ENCODE results near the gene BTBD3.

Gene BTBD3

DNA sequence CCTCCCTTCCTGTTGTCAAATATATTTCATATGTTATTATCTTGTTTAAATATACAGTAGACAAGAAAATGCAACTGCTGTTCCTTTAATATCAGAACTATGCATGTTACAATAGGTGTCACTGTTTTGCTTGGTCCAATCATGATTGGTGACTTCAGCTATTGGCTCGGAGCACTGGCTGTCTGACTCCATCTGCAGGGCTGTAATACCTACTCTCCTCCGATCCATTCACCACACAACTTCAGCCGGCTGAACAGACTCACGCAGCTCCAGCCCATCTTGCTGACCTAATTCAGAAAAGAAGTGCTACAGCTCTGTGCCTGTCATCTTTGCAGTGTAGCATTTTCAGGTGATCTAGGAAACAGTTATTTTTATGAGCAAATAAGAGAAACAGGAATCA is at the start of gene BTBD3:
Gene BTBD3, plus strand, starts transcription at position 231 of the 400 bp plus-strand sequence. CDS start 383 bp downstream, outside the sequence.
- DNase-seq (ENCODE audit: low read depth in 2 of 2): no peak

DNA sequence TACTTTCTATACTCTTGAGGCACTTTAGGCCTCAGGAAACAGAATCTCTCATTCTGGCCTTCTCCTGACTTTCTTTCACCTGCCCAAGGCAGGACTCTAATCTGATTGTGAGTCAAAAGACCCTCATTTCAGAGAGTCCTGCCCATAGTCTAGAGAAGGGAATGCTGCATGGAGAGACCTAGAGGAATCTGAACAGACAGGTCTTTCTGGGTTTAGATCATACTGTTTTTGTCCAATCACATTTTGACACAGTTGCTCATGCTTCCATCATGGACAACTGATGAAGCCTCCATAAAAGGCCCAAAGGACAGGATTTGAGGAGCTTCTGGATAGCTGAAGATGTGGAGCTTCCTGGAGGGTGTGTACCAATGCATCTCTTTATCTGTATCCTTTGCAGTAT is 48.1 kb upstream of the BTBD3 start:
- DNase-seq (ENCODE audit: low read depth in 2 of 2): no peak

DNA sequence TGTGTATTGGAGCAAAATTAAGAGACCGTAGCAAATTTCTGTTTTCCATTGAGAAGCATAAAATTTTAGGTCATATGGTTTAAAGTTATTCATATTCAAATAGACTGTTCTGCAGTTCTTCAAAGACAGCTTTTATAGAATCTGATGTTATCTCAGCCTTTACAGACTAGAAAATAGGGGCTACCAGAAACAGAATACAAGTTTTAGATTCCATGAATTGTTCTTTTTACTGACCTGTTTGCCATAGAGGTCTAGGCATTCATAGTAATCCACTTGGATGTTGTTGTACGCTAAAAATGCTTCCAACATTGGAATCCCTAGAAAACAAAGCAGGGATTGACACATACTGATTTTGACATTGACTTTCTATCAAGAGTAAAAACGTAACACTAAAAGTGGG is 47.3 kb upstream of the BTBD3 start:
- no peak for DNase-seq (ENCODE audit: low read depth in 2 of 2)

DNA sequence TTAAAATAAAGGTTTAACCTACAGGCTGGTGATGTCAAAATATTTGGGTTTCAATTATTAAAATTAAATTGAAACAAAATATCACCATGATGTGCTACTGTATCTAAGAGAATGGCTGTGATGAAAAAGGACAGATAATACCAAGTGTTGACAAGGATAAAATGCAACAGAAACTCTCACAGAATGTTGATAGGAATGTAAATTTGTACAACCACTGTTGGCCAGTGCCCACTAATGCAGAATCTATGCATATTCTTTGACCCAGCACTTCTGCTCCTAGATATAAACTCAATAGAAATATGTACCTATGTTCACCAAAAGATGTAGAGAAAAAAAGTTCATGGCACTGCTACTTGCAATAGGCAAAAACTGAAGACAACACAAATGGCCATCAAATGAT is 41.1 kb upstream of the BTBD3 start:
- no peak for DNase-seq (ENCODE audit: low read depth in 2 of 2)

DNA sequence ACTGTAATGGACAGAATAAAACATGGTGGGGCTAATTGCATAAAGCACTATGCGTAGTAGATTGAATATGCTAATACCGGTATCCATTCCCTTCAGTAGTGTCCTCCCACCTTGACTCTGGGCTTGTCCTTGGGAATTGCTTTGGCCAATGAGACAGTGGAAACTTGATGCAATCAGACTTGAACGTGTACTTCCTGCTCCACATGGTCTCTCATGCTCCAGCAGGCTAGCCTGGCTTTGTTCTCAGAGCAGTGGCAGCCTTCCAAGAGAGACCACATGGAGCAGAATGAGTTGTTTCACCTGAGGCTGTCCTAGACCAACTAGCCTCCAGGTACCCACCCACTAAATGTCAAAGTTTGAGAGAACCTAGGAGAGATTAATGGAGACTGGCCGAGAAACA is 37.0 kb upstream of the BTBD3 start:
- DNase-seq (ENCODE audit: low read depth in 2 of 2): no peak

DNA sequence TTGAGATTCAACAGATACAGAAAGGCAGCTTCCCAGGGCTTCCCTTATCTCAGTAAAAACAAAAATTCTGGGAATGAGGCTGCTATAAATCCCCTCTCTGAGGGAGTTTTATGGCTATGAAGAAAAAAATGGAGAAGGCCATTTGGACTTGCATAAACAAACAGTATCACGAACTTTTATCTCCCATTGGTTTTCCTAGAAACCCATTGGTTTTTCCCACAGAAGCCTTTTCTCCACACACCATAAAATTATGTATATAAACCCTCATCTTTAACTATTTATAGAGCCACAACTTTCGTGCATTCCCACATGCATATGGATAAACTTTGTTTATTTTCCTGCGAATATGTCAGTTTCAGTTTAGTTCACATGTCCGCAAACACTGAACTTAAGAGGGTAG is 36.2 kb upstream of the BTBD3 start:
- DNase-seq (ENCODE audit: low read depth in 2 of 2): no peak

DNA sequence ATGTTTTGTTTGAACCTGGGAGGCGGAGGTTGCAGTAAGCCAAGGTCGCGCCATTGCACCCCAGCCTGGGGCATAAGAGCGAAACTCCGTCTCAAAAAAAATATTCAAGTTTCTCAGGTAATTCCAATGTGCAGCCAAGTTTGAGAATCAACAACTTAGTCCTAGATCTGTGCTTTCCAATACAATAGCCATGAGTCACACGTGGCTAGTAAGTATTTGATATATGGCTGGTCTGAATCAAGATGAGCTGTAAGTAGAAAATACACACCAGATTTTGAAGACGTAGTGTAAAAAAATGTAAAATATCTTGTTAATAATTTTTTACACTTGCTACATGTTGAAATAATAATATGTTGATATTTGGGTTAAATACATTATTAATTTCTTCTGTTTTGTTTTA is 35.0 kb upstream of the BTBD3 start:
- DNase-seq (ENCODE audit: low read depth in 2 of 2): no peak

DNA sequence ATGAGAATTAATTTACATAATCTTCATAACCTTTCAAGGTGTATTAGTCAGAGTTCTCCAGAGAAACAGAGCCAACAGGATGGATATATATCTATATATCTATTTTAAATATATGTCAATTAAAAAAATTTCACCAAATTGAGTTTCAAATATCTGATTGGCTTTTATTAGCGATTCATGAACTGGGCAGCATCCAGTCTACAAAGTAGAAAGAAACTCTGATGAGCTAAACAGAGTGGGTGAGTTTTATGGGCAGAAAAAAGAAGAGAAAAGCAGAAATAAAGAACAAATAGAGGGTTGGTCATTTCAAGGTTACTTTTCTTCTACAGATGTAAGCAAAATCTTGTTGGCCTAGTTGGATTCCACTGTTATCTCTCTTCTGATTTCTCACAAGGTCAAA is 29.0 kb upstream of the BTBD3 start:
- DNase-seq (ENCODE audit: low read depth in 2 of 2): no peak

DNA sequence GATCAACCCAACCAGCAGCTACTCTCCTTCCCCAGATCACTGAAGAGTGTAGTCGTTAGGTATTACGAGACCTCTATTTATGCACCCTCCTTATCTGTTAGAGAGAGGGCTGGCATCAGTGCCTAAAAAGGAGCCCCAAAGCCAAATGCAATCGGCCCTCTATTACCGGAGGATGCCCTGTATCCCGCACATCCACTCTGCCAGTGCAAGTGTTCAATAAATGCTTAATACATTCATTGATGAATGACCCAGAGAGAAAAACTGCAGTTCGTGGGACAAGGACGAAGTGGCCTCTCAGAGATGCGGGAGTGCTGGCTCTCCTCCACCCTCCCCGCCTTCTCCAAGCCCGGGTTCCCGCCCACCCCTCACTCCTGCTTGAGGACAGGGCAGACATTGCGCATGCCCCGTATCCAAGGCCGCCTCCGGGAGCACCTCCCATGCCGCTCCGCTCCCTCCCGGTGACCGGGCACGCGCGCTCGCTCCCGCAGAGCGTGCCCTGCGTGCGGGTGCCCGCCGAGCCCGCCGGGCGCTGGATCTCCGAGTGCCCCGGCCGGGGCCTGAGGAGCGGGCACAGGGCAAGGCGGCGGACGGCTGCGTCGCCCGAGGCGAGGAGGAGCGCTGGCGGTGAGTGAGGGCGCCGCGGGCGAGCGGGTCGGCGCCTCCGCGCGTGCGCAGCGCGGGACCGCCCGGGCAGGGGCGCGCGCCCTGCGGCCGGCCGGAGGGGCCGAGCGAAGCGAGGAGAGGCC is 27.2 kb upstream of the BTBD3 start:
- no peak for DNase-seq (ENCODE audit: low read depth in 2 of 2)

DNA sequence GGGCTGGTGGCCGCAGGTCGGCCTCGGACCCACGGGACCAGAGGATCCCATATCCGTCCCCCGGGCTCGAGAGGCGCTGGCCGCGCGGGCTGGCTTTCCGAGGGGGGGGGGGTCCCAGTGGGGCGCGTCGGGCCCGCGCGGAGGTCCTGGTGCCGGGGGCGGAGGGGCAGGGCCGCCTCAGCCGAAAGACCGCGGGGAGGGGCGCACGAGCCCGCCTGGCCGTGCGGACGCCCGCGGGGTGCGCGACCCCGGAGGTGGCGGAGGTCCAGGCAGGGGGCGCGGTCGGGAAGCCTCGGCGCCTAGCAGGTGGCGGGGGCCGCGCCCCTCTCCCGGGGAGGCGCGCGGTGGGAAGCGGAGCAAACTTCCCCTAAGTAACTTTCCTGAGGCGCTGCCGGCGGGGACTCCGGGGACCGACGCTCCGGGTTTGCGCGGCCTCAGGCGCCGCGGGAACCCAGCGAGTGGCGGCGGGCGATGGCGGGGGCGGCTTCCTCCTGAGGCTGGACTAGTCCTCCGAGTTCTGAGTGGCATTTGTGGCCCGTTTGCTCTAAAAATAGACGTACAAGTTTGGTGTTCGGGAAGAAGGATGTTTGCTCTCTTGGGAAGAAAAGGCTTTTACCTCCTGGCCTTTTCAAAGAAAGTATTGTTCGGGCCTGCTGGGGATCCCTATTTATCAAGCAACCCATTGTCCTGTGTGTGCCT is 26.5 kb upstream of the BTBD3 start:
- no peak for DNase-seq (ENCODE audit: low read depth in 2 of 2)

DNA sequence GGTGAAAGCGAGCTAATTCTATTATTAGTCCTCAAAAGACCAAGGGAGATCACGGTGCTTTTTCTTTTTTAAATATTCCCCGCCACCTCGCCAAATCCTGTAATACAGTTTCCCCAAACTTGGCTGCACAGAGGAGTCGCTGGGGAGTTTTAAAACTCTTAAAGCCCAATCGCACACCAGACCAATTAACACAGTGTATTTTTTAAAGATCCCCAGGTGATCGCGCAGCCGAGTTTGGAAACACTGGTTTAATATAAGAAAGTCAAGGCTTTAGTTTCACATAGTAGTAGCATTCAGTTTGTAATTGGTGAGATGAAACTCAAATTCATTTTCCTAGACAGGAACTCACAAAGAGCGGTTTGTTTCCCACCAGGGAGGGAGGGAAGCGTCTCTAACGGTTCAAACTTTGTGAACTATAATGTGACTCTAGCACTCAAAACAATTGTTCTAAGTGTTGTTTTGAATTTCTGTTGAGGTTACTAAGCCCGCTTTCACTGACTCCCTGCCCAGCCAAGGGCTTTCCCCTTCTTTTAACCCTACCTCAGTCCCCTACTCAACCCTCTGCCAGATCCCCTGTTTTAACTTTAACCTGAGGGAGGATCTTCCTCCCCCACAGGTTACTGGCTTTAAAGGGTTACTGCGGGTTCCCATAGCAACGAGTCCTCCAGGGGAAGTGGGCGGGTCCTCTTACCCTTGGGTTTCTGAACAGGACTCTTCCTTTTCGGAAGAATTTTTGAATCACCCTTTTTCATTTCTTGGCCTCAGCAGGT is 25.7 kb upstream of the BTBD3 start:
- no peak for DNase-seq (ENCODE audit: low read depth in 2 of 2)

DNA sequence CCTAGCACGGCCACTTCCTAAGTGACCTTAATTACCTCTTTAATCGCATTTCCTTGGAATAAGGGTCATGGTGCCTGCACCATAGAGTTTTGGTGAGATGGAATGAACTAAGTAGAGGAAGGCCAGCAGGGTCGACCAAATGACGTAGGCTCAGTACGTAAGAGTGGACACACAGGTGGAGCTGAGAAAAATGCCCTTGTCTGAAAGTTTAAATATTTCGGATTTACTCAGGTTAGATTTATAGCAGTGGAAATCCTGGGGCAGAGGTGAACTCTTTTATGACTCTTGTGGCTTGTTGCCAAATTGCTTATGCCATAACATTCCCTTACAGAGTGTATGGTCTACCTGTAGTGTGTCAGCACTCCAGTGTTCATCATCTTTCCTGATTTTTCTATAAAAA is 23.6 kb upstream of the BTBD3 start:
- DNase-seq (ENCODE audit: low read depth in 2 of 2): no peak

DNA sequence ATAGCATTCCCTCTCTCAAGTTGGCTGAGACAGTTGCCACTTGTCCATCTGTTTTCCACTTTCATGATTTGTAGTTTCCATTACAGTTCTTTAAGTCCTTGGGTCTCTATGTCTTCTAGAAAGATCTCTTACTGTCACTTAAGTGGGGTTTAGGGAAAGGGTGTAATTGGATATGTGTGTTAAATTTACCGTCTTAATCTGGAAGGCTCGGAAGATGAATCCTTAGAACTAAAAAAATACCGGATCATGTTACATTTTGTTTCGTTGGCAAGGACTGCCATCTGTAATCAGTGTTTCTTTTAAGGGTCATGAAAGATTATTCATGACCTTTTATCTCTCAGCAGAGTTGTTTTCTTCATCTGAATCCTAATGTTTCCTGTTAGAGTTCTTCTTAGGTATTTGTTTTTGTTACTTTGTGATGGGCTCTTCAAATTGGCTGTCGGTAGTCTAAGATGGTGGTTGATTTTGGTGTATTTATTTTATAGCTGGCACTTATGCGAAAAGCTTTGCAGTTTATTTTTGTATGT is 21.8 kb upstream of the BTBD3 start:
- DNase-seq (ENCODE audit: low read depth in 2 of 2): no peak

DNA sequence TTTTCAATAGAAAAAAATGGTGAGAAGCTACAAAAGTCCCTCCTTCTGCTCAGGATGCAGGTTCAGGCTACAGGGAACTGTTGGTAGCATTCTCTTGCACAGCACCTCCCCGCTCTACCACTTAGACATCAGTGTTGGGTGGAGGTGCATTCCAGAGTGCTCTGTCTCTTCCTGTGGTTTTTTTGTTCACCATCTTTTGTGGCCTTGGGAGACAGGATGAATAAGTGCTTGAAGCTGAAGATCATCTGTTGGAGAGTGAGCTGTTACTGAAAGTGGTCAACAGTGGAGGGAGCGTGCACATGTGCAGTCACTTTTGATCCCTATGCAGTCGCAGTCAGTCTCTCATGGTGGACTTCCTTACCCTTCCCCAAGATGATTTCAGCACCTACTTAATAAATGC is 16.6 kb upstream of the BTBD3 start:
- DNase-seq (ENCODE audit: low read depth in 2 of 2): no peak

DNA sequence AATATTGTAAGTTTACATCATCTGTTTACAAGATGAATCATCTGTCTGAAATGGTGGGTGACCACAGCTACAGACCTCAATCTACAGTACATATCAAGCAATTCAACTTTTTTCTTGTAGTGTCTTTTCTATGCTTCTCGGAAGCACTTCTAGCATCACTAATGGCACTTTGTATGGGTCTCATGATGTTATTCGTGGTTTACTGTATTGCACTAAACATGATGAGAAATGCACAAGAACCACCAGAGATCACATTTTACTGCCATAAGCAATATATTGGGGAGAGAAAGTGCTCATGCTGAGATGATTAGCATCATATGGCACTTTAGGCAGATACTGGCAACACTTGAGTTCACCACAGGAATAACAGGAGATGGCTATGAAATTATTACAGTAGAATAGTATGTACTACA is 15.4 kb upstream of the BTBD3 start:
- no peak for DNase-seq (ENCODE audit: low read depth in 2 of 2)

DNA sequence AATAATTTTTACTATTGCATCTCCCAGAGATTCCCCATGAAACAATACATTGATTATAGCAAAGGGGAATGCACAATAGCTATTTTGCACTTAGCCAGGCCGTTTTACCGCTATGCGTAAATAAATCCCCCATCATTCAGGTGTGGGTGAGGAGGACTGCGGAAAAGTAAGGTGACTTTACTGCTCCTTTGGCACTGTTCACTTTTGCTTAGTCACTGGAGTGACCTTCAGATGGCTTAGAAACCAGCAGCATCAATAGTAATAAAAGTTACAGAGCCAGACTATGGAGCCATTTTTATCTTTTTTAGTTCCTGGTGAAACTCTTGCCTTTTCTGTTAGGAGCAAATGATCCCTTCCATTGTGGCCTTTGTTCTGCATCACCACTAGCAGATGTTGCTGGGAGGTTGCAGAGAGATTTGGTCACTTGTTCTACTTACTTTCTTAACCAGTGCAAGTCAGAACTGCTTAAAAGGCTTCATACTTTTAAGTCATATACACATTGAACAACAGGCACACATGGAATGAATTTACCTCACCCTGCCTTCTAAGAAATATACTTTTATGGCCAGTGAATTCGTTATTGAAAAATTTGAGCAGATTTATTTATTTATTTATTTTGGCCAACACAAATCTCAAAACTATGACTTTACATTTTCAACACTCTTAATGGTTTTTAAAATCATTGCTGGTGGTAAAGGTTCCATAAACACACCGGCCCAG is 12.1 kb upstream of the BTBD3 start:
- DNase-seq (ENCODE audit: low read depth in 2 of 2): no peak

DNA sequence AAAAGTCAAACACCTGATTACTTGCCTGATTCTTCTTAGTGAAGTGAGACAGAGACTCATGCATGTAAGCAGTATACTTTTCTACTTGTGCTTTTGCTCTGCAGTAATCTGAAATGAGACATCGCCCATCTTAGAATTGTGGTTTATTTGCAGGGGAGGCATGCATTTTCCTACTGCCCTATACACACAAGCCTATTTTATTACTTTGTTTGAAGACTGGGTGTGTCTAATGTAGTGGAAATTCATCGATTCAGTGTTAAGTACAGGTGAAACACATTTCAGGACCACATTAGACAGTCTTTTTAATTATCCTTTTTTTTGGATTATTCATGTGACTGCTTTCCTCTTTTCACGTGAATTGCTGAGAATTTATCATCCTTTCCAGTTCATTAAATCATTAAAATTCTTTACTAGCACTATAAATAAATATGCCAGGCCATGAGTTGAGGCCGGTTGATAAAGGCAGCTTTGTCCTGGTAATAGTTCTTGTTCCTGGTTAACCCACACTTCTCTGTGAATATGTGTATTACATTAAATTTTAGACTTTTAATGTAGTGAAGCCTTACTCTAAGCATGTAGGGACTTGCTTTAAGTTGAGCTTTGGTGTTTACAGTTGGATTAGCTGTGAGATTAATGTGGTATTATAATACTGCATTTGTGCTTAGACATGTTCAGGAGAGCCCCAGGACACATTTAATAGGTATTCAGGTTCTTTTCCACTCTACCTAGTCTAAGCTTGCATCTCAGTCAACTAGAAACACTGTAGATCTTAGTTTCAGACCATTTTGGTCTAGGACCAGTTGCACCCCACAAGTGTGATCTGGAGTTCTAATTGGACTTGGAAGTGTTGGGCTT is 10.8 kb upstream of the BTBD3 start:
- no peak for DNase-seq (ENCODE audit: low read depth in 2 of 2)

DNA sequence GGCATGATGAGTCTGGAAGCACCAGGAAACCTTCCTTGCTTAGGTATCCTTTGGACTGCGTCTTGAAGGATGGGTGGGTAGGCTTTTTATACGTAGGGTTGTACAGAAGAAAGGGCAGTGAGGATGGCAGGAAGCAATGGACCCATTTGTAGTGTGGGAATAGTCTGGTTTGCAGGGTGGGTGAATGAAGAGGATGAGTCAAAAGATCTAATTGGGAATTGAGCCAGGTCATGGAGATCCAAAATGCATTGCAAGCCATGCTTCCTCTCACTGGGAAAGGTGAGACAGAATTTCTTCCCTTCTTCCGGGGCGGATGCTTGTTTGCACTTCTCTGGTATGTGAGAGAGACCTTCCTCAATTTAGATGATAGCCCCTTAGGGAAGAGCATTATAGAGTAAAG is 10.1 kb upstream of the BTBD3 start:
- no peak for DNase-seq (ENCODE audit: low read depth in 2 of 2)

DNA sequence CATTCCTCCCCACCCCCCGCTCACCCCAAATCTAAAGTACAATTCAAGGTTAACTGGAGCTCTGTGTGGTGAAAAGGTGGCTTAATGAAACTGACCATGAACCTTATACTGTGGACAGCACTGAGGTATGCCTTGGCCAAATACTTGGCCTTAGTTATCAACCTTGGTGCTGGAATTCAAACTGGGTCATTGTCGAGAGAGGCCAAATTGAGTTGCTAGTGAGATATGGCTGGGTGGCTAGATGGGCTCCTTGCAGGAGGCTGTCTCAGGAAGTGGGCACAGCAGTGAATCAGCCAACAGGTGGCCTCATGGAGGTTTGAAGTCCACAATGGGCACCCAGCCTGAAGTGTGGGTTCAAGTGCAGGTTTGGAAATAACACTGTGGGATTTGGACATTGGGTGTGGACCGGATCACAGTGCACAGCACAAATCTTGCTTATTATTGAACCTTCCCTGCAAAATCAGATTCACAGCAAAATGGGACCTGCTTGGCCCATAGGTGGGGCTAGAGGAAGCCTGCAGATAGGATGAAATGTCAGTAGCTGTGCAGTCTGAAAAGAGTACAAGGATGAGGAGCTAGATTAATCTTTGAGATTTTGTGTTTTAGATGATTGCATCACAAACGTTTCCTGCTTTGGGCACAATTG is 5.6 kb upstream of the BTBD3 start:
- no peak for DNase-seq (ENCODE audit: low read depth in 2 of 2)

DNA sequence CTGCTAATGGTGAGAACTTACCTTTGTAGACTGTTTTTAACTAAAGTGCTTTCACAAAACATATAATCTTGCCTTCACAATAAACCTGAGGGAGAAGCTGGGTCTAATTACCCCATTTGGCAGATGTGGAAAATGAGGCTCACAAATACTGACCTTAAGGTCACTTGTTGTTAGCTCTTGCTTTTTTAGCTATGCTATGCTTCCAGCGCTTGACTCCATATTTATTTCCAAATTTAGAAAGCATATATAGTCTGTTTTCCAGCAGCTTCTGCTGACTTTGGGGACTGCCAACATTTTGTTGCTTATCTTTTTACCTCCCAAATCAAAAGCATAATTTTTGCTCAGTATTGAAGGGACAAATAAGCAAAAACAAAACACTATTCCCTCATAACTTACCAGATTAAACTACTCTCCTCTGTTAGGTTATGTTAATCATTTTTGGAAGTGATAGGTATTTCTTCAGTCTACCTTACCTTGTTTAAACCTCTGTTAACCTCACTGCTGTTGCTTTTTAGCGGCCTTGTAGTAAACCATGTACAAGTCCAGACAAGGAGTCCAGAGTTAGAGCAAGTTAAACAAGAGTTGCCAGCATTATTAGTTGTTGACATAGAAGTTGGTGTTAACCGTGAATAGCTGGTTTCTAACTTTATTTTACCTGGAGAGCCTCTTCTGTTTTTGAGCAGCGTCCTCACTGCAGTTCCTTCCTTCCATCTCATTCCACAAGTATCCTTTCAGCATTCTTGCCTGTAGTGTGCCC is 4.9 kb upstream of the BTBD3 start:
- DNase-seq (ENCODE audit: low read depth in 2 of 2): no peak
